Gastroesophageal sphincter (tissue), 3 donors: ENCODE data around the gene AGBL3.

Source experiments
- CTCF ChIP-seq, 4 experiments: fragments of 200-600 bp in 2 of 4; fragments of 450-650 bp in 2 of 4; sonication (generic) in 1 of 4; IDR thresholded peaks; one replicate each; pipeline ENCODE4 v1.5.1; 2017 to 2019; ENCODE audit warnings: antibody characterized with exemption in 4 of 4, mild to moderate bottlenecking in 2 of 4, moderate library complexity in 2 of 4
- EP300 ChIP-seq: sonication (generic); formaldehyde crosslinking; IDR thresholded peaks from one replicate; pipeline ENCODE4 v1.6.1; 2017; ENCODE audit warnings: antibody characterized with exemption, mild to moderate bottlenecking
- POLR2A ChIP-seq, 2 donors: fragments of 450-650 bp; IDR thresholded peaks; one replicate each; pipeline ENCODE4 v1.6.1; 2017; ENCODE audit warnings: antibody characterized with exemption in 2 of 2, mild to moderate bottlenecking in 2 of 2, moderate library complexity in 1 of 2
- POLR2AphosphoS5 ChIP-seq: sonication (generic); formaldehyde crosslinking; IDR thresholded peaks from one replicate; pipeline ENCODE4 v1.6.1; 2017; ENCODE audit warnings: antibody characterized with exemption

GRCh38 chr7:135151533-135151932 lies 165.2 kb downstream of the AGBL3 start:
- TF ChIP-seq CTCF (IDR thresholded peaks at IDR 0.05) (no peak), EP300 (no peak), POLR2A (IDR thresholded peaks at IDR 0.05) (no peak), POLR2AphosphoS5 (no peak)
